Measurements from ENCODE around the gene APPL1.

APPL1 gene

DNA sequence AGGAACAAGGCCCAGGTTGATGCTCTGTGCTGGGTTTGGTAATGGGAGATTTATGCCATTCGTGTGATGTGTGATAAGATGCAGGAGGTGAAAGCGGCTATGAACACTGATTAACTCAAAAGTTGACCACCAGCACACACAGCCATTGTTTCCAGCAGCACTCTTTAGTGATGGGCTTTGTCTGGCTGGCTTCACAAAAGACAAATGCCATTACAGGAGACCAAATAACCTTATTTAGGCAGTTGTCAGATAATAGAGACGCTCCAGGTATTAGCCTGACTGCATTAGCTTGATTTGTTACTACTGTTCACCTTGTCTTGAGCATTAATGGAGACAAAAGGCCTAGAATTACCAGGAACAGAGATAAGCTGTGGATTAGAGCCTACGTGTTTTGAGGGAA, 32.9 kb upstream of the APPL1 start:
- Histone ChIP-seq H4K12ac (ENCODE audit: low read depth, low read length) (peak overlapping the region; percentile 54), H2AK5ac (ENCODE audit: low read length) (no peak overlapping the region), H3K36me3 (ENCODE audit: control insufficient read depth in 1 of 2, insufficient read depth in 2 of 2, low read length in 2 of 2) (no peaks in the 10 kb centered on the region), H2BK12ac (ENCODE audit: low read length) (no peak overlapping the region), H3K27ac (ENCODE audit: low read depth, low read length) (no peak overlapping the region), H3K4me2 (ENCODE audit: low read length) (no peak overlapping the region), H2BK5ac (ENCODE audit: low read depth, low read length, poor library complexity) (no peak overlapping the region), H3K27me3 (ENCODE audit: insufficient read depth, low read length) (no peaks in the 10 kb centered on the region), H3K23ac (ENCODE audit: low read length) (no peak overlapping the region), H3K14ac (ENCODE audit: low read length) (no peak overlapping the region), H3K9ac (ENCODE audit: low read length) (no peak overlapping the region), H3K18ac (ENCODE audit: low read length) (no peak overlapping the region), H3K79me1 (ENCODE audit: low read length) (peaks cover 1% of the 10 kb centered on the region), H3K4me3 (ENCODE audit: low read depth, low read length) (no peak overlapping the region), H2AFZ (ENCODE audit: insufficient read depth, low read length, poor library complexity) (no peak overlapping the region), H4K91ac (ENCODE audit: low read depth, low read length) (no peak overlapping the region), H4K8ac (ENCODE audit: low read depth, low read length) (no peak overlapping the region), H3K4me1 (ENCODE audit: control insufficient read depth in 1 of 2, insufficient read depth in 2 of 2, low read length in 2 of 2) (no peaks in the 10 kb centered on the region), H3K9me3 (ENCODE audit: insufficient read depth, low read depth, low read length) (no peaks in the 10 kb centered on the region), H3K79me2 (ENCODE audit: control insufficient read depth, insufficient read depth, low read length, poor library complexity) (no peaks in the 10 kb centered on the region), H2BK120ac (ENCODE audit: insufficient read depth, low read length, poor library complexity) (no peak overlapping the region), H3K4ac (ENCODE audit: low read depth, low read length) (no peak overlapping the region)
- no peak for DNase-seq
- WGBS (ENCODE audit: extremely low coverage, insufficient coverage, insufficient read length), result no CpG with 5 or more reads among the region's 4 CpGs

DNA sequence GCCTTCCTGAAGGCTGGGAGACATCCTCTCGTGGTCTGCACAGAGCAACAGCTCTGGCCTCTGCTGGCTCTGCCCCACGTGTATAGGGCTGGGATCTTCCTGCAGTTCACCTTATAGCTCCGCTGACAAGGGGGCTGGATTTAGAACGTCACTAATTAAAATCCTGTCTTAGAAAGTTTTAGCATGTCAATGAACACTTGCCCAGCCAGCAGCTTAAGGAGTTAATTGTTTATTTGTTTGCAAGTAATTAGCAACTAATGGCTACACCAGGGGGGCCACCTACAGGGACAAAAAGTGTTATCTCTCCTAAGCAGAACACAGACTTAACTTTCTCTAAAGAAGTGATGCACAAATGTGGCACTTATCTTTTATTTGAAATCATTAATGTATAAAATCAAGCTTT, 27.6 kb upstream of the APPL1 start, which contains the start of gene HESX1:
TSS of gene HESX1 (minus strand) at position 84 of the 403 bp plus-strand sequence. CDS start at position 24, 60 bp downstream.
- no peak within 1 kb of the TSS for H2BK120ac ChIP-seq (ENCODE audit: insufficient read depth, low read length, poor library complexity)
- H3K36me3 ChIP-seq (ENCODE audit: control insufficient read depth in 1 of 2, insufficient read depth in 2 of 2, low read length in 2 of 2), result no peaks in the 10 kb centered on the region
- H3K23ac ChIP-seq (ENCODE audit: low read length), result no peak within 1 kb of the TSS
- no peaks in the 10 kb centered on the region for H3K27me3 ChIP-seq (ENCODE audit: insufficient read depth, low read length)
- no peak for DNase-seq
- H3K4me1 ChIP-seq (ENCODE audit: control insufficient read depth in 1 of 2, insufficient read depth in 2 of 2, low read length in 2 of 2), result no peaks in the 10 kb centered on the region
- no peak within 1 kb of the TSS for H3K9ac ChIP-seq (ENCODE audit: low read length)
- no CpG with 5 or more reads among the region's 4 CpGs for WGBS (ENCODE audit: extremely low coverage, insufficient coverage, insufficient read length)
- no peak within 1 kb of the TSS for H2AFZ ChIP-seq (ENCODE audit: insufficient read depth, low read length, poor library complexity)
- H3K4me3 ChIP-seq (ENCODE audit: low read depth, low read length), result no peak within 1 kb of the TSS
- no peak within 1 kb of the TSS for H4K8ac ChIP-seq (ENCODE audit: low read depth, low read length)
- H2BK12ac ChIP-seq (ENCODE audit: low read length), result no peak within 1 kb of the TSS
- no peaks in the 10 kb centered on the region for H3K79me2 ChIP-seq (ENCODE audit: control insufficient read depth, insufficient read depth, low read length, poor library complexity)
- H4K91ac ChIP-seq (ENCODE audit: low read depth, low read length), result no peak within 1 kb of the TSS
- H3K4me2 ChIP-seq (ENCODE audit: low read length), result no peak within 1 kb of the TSS
- peaks cover 1% of the 10 kb centered on the region for H3K79me1 ChIP-seq (ENCODE audit: low read length)
- no peak within 1 kb of the TSS for H4K12ac ChIP-seq (ENCODE audit: low read depth, low read length)
- H3K9me3 ChIP-seq (ENCODE audit: insufficient read depth, low read depth, low read length), result no peaks in the 10 kb centered on the region
- no peak within 1 kb of the TSS for H2AK5ac ChIP-seq (ENCODE audit: low read length)
- H3K18ac ChIP-seq (ENCODE audit: low read length), result no peak within 1 kb of the TSS
- H3K14ac ChIP-seq (ENCODE audit: low read length), result no peak within 1 kb of the TSS
- H3K4ac ChIP-seq (ENCODE audit: low read depth, low read length), result no peak within 1 kb of the TSS
- H3K27ac ChIP-seq (ENCODE audit: low read depth, low read length), result no peak within 1 kb of the TSS
- no peak within 1 kb of the TSS for H2BK5ac ChIP-seq (ENCODE audit: low read depth, low read length, poor library complexity)

GRCh38 chr3:57206423-57206822, 21.1 kb upstream of the APPL1 start:
- H3K23ac ChIP-seq (ENCODE audit: low read length), result no peak overlapping the region
- H3K4me2 ChIP-seq (ENCODE audit: low read length), result no peak overlapping the region
- H2BK12ac ChIP-seq (ENCODE audit: low read length), result no peak overlapping the region
- H4K8ac ChIP-seq (ENCODE audit: low read depth, low read length), result no peak overlapping the region
- H2BK5ac ChIP-seq (ENCODE audit: low read depth, low read length, poor library complexity), result no peak overlapping the region
- H3K4me1 ChIP-seq (ENCODE audit: control insufficient read depth in 1 of 2, insufficient read depth in 2 of 2, low read length in 2 of 2), result no peaks in the 10 kb centered on the region
- H3K4me3 ChIP-seq (ENCODE audit: low read depth, low read length), result no peak overlapping the region
- H4K12ac ChIP-seq (ENCODE audit: low read depth, low read length), result no peak overlapping the region
- H3K27me3 ChIP-seq (ENCODE audit: insufficient read depth, low read length), result no peaks in the 10 kb centered on the region
- WGBS (ENCODE audit: extremely low coverage, insufficient coverage, insufficient read length), result no CpG with 5 or more reads among the region's 2 CpGs
- no peaks in the 10 kb centered on the region for H3K9me3 ChIP-seq (ENCODE audit: insufficient read depth, low read depth, low read length)
- H2BK120ac ChIP-seq (ENCODE audit: insufficient read depth, low read length, poor library complexity), result no peak overlapping the region
- H3K36me3 ChIP-seq (ENCODE audit: control insufficient read depth in 1 of 2, insufficient read depth in 2 of 2, low read length in 2 of 2), result no peaks in the 10 kb centered on the region
- H3K18ac ChIP-seq (ENCODE audit: low read length), result no peak overlapping the region
- DNase-seq, result no peak
- no peak overlapping the region for H3K9ac ChIP-seq (ENCODE audit: low read length)
- H2AFZ ChIP-seq (ENCODE audit: insufficient read depth, low read length, poor library complexity), result no peak overlapping the region
- no peak overlapping the region for H4K91ac ChIP-seq (ENCODE audit: low read depth, low read length)
- H3K4ac ChIP-seq (ENCODE audit: low read depth, low read length), result no peak overlapping the region
- H2AK5ac ChIP-seq (ENCODE audit: low read length), result no peak overlapping the region
- H3K79me1 ChIP-seq (ENCODE audit: low read length), result no peaks in the 10 kb centered on the region
- H3K79me2 ChIP-seq (ENCODE audit: control insufficient read depth, insufficient read depth, low read length, poor library complexity), result no peaks in the 10 kb centered on the region
- no peak overlapping the region for H3K27ac ChIP-seq (ENCODE audit: low read depth, low read length)
- no peak overlapping the region for H3K14ac ChIP-seq (ENCODE audit: low read length)

DNA sequence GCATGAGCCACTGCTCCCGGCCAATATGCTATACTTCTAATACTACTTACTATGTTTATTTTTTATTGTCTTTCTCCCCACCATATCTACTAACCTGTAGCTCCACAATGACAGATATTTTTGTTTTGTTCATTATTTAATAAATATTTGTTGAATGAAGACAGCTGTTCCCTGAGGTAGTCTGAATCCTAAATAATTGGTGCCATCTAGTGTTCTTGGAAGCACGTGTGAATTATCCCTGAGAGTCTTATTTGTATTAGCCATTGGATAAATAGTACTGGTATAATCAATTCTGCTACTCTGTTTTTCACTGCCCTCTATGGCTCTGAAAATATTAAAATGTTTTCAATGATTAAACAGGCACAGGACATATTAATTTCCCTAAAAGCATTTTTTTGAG, 5.6 kb upstream of the APPL1 start:
- H3K4me2 ChIP-seq (ENCODE audit: low read length), result no peak overlapping the region
- WGBS (ENCODE audit: extremely low coverage, insufficient coverage, insufficient read length), result no CpG with 5 or more reads among the region's 2 CpGs
- no peaks in the 10 kb centered on the region for H3K79me1 ChIP-seq (ENCODE audit: low read length)

More for the DNA sequence above, 5.6 kb upstream of the APPL1 start:
- no peaks in the 10 kb centered on the region for H3K27me3 ChIP-seq (ENCODE audit: insufficient read depth, low read length)
- no peaks in the 10 kb centered on the region for H3K9me3 ChIP-seq (ENCODE audit: insufficient read depth, low read depth, low read length)
- H2BK5ac ChIP-seq (ENCODE audit: low read depth, low read length, poor library complexity), result no peak overlapping the region
- no peak overlapping the region for H3K18ac ChIP-seq (ENCODE audit: low read length)
- no peaks in the 10 kb centered on the region for H3K4me1 ChIP-seq (ENCODE audit: control insufficient read depth in 1 of 2, insufficient read depth in 2 of 2, low read length in 2 of 2)
- H2AFZ ChIP-seq (ENCODE audit: insufficient read depth, low read length, poor library complexity), result no peak overlapping the region
- no peak overlapping the region for H4K12ac ChIP-seq (ENCODE audit: low read depth, low read length)
- no peak overlapping the region for H3K27ac ChIP-seq (ENCODE audit: low read depth, low read length)
- no peaks in the 10 kb centered on the region for H3K36me3 ChIP-seq (ENCODE audit: control insufficient read depth in 1 of 2, insufficient read depth in 2 of 2, low read length in 2 of 2)
- no peak overlapping the region for H2AK5ac ChIP-seq (ENCODE audit: low read length)
- H3K4me3 ChIP-seq (ENCODE audit: low read depth, low read length), result no peak overlapping the region
- DNase-seq, result peak in 1 of 2 donors; percentile 11
- H3K79me2 ChIP-seq (ENCODE audit: control insufficient read depth, insufficient read depth, low read length, poor library complexity), result no peaks in the 10 kb centered on the region
- no peak overlapping the region for H4K8ac ChIP-seq (ENCODE audit: low read depth, low read length)
- no peak overlapping the region for H3K4ac ChIP-seq (ENCODE audit: low read depth, low read length)
- no peak overlapping the region for H2BK120ac ChIP-seq (ENCODE audit: insufficient read depth, low read length, poor library complexity)
- no peak overlapping the region for H3K23ac ChIP-seq (ENCODE audit: low read length)
- H3K9ac ChIP-seq (ENCODE audit: low read length), result no peak overlapping the region
- no peak overlapping the region for H4K91ac ChIP-seq (ENCODE audit: low read depth, low read length)
- no peak overlapping the region for H2BK12ac ChIP-seq (ENCODE audit: low read length)
- no peak overlapping the region for H3K14ac ChIP-seq (ENCODE audit: low read length)

Measured in trophoblast cell (in vitro differentiated cells and primary cell).